NCI-H1694 (cell line): ENCODE measurements around the gene FHAD1.
"Not testable (repeated sequence)": the region's sequence is repeated elsewhere in the genome, so short reads cannot be mapped to it uniquely, and the experiment has no call there.

ENCODE experiments used
- DNase-seq: peaks from one replicate; lab custom pipeline; 2025; lab: John Stamatoyannopoulos, UW

Gene FHAD1

DNA sequence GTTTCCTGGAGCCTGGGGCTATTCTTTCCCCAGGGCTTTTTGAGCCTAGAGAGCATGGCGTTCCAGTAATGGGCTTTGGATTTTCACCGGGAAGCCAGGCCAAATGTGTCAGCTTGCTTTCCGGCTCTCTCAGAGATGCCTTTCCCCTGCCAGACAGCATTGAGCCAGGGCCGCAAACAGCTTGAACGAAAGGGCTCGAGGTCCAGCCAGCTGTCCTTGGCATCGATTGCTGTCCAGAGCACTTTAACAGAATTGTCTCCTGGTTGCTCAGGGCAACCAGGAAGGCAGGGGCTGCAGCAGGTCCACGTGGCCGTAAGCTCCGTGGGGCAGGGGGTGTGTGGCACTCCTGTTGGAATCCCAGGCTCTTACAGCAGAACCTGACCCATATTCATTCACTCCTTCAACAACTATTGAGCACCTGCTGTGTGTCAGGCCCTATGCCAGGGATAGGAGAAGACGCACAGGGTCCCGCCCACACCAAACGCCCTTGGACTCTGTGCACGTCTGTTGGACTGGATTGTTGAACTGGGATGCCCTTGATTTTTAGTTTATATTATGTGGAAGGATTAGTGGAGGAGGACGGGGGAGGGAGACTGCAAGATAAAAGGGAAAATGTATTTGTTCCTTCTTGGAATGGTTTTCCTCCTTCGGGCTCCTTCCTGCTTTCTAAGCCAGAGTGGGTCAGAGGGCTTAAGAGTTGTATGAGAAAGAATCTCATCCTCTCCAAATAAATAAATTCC is 123.9 kb downstream of the FHAD1 start:
- DNase-seq = no peak

GRCh38 chr1:15371610-15372545 is 124.9 kb downstream of the FHAD1 start:
- DNase-seq = no peak

DNA sequence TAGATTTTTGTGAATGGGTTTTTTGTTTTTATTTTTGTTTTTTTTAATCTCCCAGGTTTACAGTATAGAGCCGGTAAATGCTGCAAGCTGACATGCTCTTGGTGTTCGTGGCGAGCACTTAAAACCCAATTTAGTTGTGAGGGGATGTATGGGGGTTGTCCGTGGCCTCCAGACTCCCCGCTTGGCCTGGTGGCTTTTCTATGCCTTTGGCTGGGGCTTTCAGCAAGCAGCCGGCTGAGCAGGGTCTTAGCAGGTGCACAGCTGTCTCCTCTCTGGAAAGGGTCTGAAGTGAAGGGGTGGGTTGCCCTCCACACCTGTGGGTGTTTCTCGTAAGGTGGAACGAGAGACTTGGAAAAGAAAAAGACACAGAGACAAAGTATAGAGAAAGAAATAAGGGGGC is 131.7 kb downstream of the FHAD1 start:
- DNase-seq = no peak

- not testable (repeated sequence) for DNase-seq
These were observed 132.1 kb downstream of the FHAD1 start for GRCh38 chr1:15379151-15379550.

GRCh38 chr1:15380601-15381508 is 133.8 kb downstream of the FHAD1 start:
- DNase-seq = no peak

- no peak for DNase-seq
These were observed 134.8 kb downstream of the FHAD1 start for GRCh38 chr1:15381805-15382204.

DNA sequence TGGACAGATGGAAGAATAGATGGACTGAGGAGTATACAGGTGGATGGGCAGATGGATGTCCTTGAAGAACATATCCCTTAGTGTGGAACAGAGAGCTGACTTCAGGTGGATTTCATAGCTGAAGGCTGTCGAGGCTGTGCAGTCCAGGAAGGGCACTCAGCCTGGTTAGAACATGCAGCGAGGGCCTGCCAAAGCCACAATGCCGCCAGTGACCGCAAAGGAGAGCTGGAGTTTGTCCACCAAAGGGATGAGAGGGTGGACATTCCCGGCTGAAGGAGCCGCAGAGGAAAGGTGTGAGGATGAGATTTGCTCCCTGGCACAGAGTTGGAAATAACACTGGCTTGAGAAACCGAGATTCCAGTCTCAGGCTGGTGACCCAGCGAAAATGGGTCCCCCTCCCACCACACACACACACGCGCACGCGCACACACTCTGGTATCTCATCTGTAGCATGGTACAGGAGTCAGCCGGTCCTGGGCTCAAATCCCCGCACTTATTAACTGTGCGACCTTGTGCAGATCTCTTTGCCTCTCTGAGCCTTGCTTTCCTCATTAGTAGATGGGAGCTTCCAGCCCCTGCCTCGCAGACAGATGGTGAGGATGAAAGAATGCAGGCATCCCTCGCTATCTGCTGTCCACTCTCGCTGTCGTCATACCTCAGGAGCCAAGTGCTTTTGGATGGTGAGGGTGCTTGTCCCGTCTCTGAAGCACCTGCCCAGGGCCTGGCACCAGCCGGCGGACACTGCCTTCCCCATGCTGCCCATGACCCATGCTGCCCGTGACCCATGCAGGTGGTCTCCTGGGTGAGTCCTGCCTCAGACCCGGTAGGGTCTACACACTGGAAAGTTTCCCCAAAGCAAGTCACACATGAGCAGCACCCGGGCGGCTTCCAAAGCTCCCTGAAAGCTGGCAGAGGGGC is 135.8 kb downstream of the FHAD1 start:
- DNase-seq = no peak

DNA sequence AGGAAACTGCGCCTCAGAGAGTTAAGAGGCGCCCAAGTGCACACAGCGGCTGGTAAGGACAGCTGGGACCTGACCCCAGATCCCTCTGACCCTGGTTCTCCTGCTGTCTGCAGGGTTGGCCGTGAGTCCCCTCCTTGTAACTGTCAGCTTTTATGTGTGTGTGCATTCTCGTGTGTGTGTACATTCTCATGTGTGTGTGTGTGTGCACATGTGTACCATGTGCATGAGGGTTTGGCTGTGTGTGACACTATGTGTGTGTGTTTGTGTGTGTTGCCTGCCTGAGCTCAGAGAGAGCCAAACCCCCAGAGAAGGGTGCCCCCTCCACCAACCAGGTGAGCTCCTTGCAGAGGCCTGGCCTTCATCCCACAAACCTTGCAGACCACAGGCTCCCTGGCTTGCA is 136.8 kb downstream of the FHAD1 start:
- no peak for DNase-seq

GRCh38 chr1:15384301-15384901 is 137.4 kb downstream of the FHAD1 start:
- no peak for DNase-seq

DNA sequence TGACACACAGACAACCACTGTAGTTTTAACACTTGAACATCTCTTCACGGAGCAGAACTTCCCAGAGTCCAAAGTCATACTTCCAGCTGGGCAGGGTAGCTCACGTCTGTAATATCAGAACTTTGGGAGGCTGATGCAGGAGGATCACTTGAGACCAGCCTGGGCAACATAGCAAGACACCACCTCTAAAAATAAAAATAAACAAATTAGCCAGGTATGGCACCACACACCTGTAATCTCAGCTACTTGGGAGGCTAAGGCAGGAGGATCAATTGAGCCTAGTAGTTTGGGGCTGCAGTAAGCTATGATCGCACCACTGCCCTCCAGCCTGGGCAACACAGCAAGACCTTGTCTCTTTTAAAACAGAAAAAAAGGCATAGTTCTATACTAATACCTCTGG is 138.4 kb downstream of the FHAD1 start:
- no peak for DNase-seq

DNA sequence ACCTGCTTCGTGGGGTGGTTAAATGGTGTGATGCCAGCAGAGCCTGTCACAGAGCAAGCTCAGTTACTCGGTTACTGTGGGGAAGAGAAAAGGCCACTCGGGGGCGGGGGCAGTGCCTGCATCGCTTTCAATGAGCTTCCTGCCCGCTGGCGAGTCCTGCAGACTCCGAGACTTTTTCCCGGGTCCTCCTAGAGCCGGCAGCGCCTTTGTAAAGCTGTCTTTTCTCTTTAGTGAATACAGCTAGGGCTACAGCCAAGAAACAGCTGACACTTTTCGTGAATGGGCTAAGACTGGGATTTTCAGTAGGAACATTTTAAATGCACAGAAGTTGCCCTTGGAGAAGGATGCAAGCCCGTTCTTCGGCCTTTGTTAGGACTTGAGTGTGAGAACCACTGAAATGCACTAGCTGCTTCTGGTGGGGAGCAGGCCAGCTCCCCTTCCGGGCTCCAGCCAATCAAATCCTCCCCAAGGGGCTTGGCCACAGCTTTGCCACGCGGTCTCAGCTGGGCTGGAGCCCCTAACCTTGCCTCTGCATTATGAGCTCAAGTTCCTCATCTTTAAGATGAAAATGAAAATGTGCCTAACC is 139.2 kb downstream of the FHAD1 start:
- no peak for DNase-seq

DNA sequence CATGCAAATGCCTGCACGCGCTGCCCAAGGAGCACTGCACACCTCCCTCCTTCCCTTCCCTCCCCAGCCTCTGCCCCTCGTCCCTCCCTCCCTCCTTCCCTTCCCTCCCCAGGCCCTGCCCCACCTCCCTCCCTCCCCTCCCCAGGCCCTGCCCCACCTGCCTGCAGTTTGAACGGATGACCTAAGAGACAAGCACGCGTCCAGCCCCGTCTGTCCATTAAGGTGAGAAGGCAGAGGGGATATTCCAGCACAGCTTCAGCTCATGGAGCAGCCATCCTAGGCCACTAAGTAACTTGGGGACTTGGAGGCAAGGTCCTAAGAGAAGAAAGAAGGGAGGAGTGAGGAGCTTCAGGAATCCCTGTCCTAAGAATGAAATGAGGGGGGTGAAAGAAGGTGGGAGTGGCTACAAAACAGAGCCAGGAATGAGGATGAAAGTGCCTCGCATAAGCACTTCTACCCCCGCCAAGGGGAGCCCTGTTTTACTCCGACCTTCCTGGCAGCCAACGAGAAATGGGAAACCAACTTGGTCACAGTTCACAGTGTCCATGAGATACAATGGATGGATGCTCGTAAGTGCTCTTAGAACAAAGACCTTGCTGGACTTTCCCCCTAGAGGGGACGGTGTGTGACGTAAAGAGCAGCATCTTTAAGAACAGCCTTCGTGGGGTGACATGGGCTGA is 141.3 kb downstream of the FHAD1 start:
- DNase-seq = no peak

GRCh38 chr1:15389828-15390227 is 142.8 kb downstream of the FHAD1 start:
- DNase-seq = not testable (repeated sequence)

DNA sequence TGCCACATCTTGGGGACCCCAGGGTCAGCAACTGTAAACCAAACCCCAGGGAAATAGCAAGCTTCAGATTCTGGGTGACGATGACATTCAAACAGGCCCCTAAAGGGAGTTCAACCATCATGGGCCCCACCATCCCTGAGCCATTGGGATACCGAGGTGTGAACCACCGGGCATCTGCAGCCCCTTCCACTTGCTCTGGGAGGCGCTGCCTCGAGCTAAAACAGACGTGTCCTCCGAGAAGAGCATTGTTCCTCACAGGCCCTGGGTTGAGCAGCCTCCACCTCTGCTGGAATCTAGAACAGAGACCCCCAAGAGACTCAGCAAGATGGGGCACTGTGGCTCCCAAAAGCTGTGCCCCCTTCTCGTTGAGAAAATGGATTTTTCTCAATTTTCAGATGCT is 143.6 kb downstream of the FHAD1 start:
- no peak for DNase-seq

GRCh38 chr1:15391366-15391765 is 144.3 kb downstream of the FHAD1 start:
- no peak for DNase-seq

GRCh38 chr1:15393475-15394257 is 146.6 kb downstream of the FHAD1 start:
- DNase-seq = no peak

DNA sequence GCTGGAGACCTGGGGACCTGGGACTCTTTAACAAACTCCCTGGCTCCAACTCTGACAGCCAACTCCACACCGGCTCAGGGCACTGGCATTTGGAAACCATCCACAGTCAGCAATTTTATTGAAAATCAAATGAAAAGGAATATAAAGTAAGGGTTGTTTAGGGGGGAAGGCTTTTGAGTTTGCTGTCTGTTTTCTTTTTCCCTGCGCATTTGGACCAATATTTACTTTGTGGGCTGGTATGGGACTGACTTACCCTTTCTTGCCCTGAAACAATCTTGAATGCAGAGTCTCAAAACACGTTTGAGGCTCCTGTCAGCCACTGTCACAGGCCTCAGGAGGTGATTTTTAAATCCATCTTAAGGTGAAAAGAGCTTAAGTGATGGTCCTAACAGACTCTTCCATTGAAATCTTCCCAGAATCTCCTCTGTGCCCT is 147.3 kb downstream of the FHAD1 start:
- no peak for DNase-seq

DNA sequence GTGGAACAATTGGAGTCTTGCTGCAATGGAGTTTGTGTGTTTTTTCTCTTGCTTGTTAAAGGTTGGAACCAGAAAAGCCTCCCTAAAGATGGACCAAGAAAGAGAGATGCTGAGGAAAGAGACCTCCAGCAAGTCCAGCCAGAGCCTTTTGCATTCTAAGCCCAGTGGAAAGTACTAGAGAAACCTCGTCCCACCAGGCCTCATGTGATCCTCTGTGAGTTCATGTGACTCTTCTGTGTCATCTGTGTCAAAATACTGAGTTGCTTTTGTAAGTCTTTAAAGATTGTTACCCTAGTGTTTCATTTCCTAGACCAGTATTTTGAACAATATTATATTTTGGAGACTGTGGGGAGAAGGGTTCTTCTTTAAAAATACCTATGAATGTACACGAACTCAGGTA is 150.2 kb downstream of the FHAD1 start:
- DNase-seq = no peak

DNA sequence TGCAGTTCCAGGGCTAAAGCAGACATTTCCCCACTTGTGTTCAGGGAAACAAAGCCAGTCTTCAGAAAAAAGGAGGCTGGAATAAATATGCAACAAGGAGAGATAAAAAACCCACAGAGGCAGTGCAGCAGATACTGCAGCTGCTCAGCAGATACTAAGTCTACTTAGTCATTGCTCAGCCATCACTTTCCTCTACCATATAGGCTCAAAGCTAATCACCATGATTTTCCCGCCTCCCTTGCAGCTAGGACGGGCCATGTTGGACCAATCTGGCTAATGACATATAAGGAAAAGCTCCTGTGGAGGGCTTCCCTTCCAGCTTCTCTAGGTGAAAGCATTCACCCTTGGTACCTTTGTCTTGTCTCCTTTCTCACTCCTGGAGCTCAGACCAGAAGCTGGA is 152.7 kb downstream of the FHAD1 start:
- DNase-seq = no peak
